GM23248 (cell line): Measurements from ENCODE around the gene DOCK3. TPM values are rescaled to one million over a fixed set of nuclear protein-coding genes. Genes with fewer than 3 reads are reported as not detected.

Experiments
- DNase-seq: peaks from one replicate; pipeline ENCODE4 v3.0.0-alpha.2; 2015
- H2AFZ ChIP-seq: fragments of 200-600 bp; sonication (generic); 2 replicates; pipeline ENCODE4 v1.6.1; 2016; ENCODE audit warnings: antibody characterized with exemption
- H3F3A ChIP-seq: fragments of 200-600 bp; sonication (generic); 2 replicates; pipeline ENCODE4 v1.6.1; 2016; ENCODE audit warnings: mild to moderate bottlenecking, antibody characterized with exemption, mixed run types; ENCODE audit not compliant: insufficient read depth
- H3K27ac ChIP-seq: fragments of 200-600 bp; sonication (generic); 2 replicates; pipeline ENCODE4 v1.5.1; 2016; ENCODE audit warnings: mild to moderate bottlenecking
- H3K27me3 ChIP-seq: fragments of 200-600 bp; sonication (generic); replicated peaks from 2 replicates; pipeline ENCODE4 v1.6.1; 2016; ENCODE audit warnings: mild to moderate bottlenecking; ENCODE audit not compliant: insufficient read depth
- H3K36me3 ChIP-seq: fragments of 200-600 bp; sonication (generic); 2 replicates; pipeline ENCODE4 v1.6.1; 2016; ENCODE audit warnings: low read depth, mild to moderate bottlenecking
- H3K4me1 ChIP-seq: fragments of 200-600 bp; sonication (generic); 2 replicates; pipeline ENCODE4 v1.6.1; 2016; ENCODE audit warnings: mild to moderate bottlenecking; ENCODE audit not compliant: insufficient read depth
- H3K4me2 ChIP-seq: fragments of 200-600 bp; sonication (generic); one replicate; pipeline ENCODE4 v1.6.1; 2016; ENCODE audit warnings: mild to moderate bottlenecking; ENCODE audit not compliant: unreplicated experiment
- H3K4me3 ChIP-seq: fragments of 200-600 bp; sonication (generic); 2 replicates; pipeline ENCODE4 v1.5.1; 2016; ENCODE audit warnings: mild to moderate bottlenecking
- H3K79me2 ChIP-seq: fragments of 200-600 bp; sonication (generic); 2 replicates; pipeline ENCODE4 v1.6.1; 2016; ENCODE audit warnings: mild to moderate bottlenecking; ENCODE audit not compliant: insufficient read depth
- H3K9ac ChIP-seq: fragments of 200-600 bp; sonication (generic); 2 replicates; pipeline ENCODE4 v1.6.1; 2016; ENCODE audit warnings: mild to moderate bottlenecking
- H3K9me2 ChIP-seq: fragments of 200-600 bp; sonication (generic); 2 replicates; pipeline ENCODE4 v1.6.1; 2016; ENCODE audit warnings: mixed run types, mild to moderate bottlenecking, moderate library complexity; ENCODE audit not compliant: insufficient read depth
- H3K9me3 ChIP-seq: fragments of 200-600 bp; sonication (generic); one replicate; pipeline ENCODE4 v1.6.1; 2017; ENCODE audit warnings: low read depth
- H4K20me1 ChIP-seq: fragments of 200-600 bp; sonication (generic); 2 replicates; pipeline ENCODE4 v1.6.0; 2016; ENCODE audit not compliant: insufficient read depth
- EZH2 ChIP-seq: fragments of 200-600 bp; sonication (generic); IDR thresholded peaks from 2 replicates; pipeline ENCODE4 v1.6.1; 2018; ENCODE audit warnings: antibody characterized with exemption, mild to moderate bottlenecking; ENCODE audit not compliant: insufficient read depth, poor library complexity, severe bottlenecking
- EZH2phosphoT487 ChIP-seq: fragments of 200-600 bp; sonication (generic); IDR thresholded peaks from 2 replicates; pipeline ENCODE4 v1.6.1; 2018; ENCODE audit warnings: antibody characterized with exemption, moderate library complexity, mild to moderate bottlenecking, low read depth; ENCODE audit not compliant: insufficient read depth
- WGBS, 2 experiments: methylation state at CpG; one replicate each; pipeline ENCODE4 v1.1.6; 2015 to 2017; ENCODE audit warnings: low lambda C conversion rate in 2 of 2, low coverage in 1 of 2; ENCODE audit errors: missing lambda C conversion rate in 2 of 2; 5-methylcytosine and 5-hydroxymethylcytosine counted together
- in situ Hi-C: fragments of 300-500 bp; cut with MboI; formaldehyde crosslinking; loops from 2 replicates; pipeline ENCODE4 v1.15.0; 2020
- polyA plus RNA-seq: library from polyadenylated mRNA; unstranded; fragments of >200 nt; fragmentation: Nextera tagmentation; extraction: Ambion mirVana; gene quantifications from 2 replicates; pipeline ENCODE4 v1.2.1, GENCODE V29; 2016
- total RNA-seq: library from RNA; depleted of rRNA; stranded (reverse); fragments of >200 nt; shearing (Covaris generic); gene quantifications from 2 replicates; pipeline ENCODE4 v1.2.3, GENCODE V29; 2014

Gene DOCK3
- total and polyA plus RNA-seq, 2 experiments from 2014 or later = 0.23 to 0.43 TPM

GRCh38 chr3:51311055-51311454 is 636.3 kb downstream of the DOCK3 start:
- no peaks in the 10 kb centered on the region for H3K27me3 ChIP-seq
- no peaks in the 10 kb centered on the region for H4K20me1 ChIP-seq
- no peaks in the 10 kb centered on the region for H3K36me3 ChIP-seq
- H3K4me2 ChIP-seq = no peak overlapping the region
- no peaks in the 10 kb centered on the region for H3K9me3 ChIP-seq
- H3K79me2 ChIP-seq = no peaks in the 10 kb centered on the region
- no peak overlapping the region for H3K27ac ChIP-seq
- DNase-seq = peak; percentile 56
- H3K9me2 ChIP-seq = no peaks in the 10 kb centered on the region
- in situ Hi-C loops = no loop called here
- TF ChIP-seq EZH2phosphoT487 = no peak
- TF ChIP-seq EZH2 = no peak
- no peaks in the 10 kb centered on the region for H3F3A ChIP-seq
- WGBS, 2 experiments = 4 to 6% methylated on average over 1 of the region's 1 CpG
- H2AFZ ChIP-seq = no peak overlapping the region
- H3K4me1 ChIP-seq = no peaks in the 10 kb centered on the region
- no peak overlapping the region for H3K9ac ChIP-seq
- H3K4me3 ChIP-seq = no peak overlapping the region

GRCh38 chr3:51328206-51328605 is 653.5 kb downstream of the DOCK3 start:
- Histone ChIP-seq H2AFZ (no peak overlapping the region), H4K20me1 (no peaks in the 10 kb centered on the region), H3F3A (no peaks in the 10 kb centered on the region), H3K9ac (no peak overlapping the region), H3K4me1 (no peaks in the 10 kb centered on the region), H3K79me2 (no peaks in the 10 kb centered on the region), H3K27ac (no peak overlapping the region), H3K9me2 (no peaks in the 10 kb centered on the region), H3K9me3 (no peaks in the 10 kb centered on the region), H3K36me3 (no peaks in the 10 kb centered on the region), H3K27me3 (no peaks in the 10 kb centered on the region), H3K4me3 (no peak overlapping the region), H3K4me2 (no peak overlapping the region)
- TF ChIP-seq EZH2 (no peak), EZH2phosphoT487 (no peak)
- in situ Hi-C loops = no loop called here
- DNase-seq = no peak
- WGBS, 2 experiments = 51 to 53% methylated on average over 2 of the region's 2 CpGs

GRCh38 chr3:51330046-51330445 is 655.3 kb downstream of the DOCK3 start:
- Histone ChIP-seq H3K9me2 (no peaks in the 10 kb centered on the region), H3K4me1 (no peaks in the 10 kb centered on the region), H3K79me2 (no peaks in the 10 kb centered on the region), H3K9ac (no peak overlapping the region), H3K4me2 (no peak overlapping the region), H3F3A (no peaks in the 10 kb centered on the region), H3K27ac (no peak overlapping the region), H3K4me3 (no peak overlapping the region), H3K9me3 (no peaks in the 10 kb centered on the region), H2AFZ (no peak overlapping the region), H3K36me3 (no peaks in the 10 kb centered on the region), H3K27me3 (no peaks in the 10 kb centered on the region), H4K20me1 (no peaks in the 10 kb centered on the region)
- no peak for DNase-seq
- no peak for TF ChIP-seq EZH2phosphoT487
- no peak for TF ChIP-seq EZH2
- in situ Hi-C loops = no loop called here
- 41 to 45% methylated on average over 2 of the region's 2 CpGs for WGBS, 2 experiments

- no peak overlapping the region for H2AFZ ChIP-seq
These were observed 657.4 kb downstream of the DOCK3 start for GRCh38 chr3:51332156-51332555.

GRCh38 chr3:51333021-51333420 is 658.3 kb downstream of the DOCK3 start:
- Histone ChIP-seq H3K4me3 (no peak overlapping the region), H2AFZ (no peak overlapping the region), H3K4me1 (no peaks in the 10 kb centered on the region), H3K79me2 (no peaks in the 10 kb centered on the region), H4K20me1 (no peaks in the 10 kb centered on the region), H3K9ac (no peak overlapping the region), H3K27me3 (no peaks in the 10 kb centered on the region), H3K9me3 (no peaks in the 10 kb centered on the region), H3F3A (no peaks in the 10 kb centered on the region), H3K36me3 (no peaks in the 10 kb centered on the region), H3K27ac (no peak overlapping the region), H3K9me2 (no peaks in the 10 kb centered on the region), H3K4me2 (no peak overlapping the region)
- no peak for DNase-seq
- 87 to 90% methylated on average over 6 of the region's 6 CpGs for WGBS, 2 experiments
- in situ Hi-C loops = no loop called here
- TF ChIP-seq EZH2 (no peak), EZH2phosphoT487 (no peak)

More at GRCh38 chr3:51332156-51332555, 657.4 kb downstream of the DOCK3 start:
- no peaks in the 10 kb centered on the region for H3F3A ChIP-seq
- no peak overlapping the region for H3K9ac ChIP-seq
- no peaks in the 10 kb centered on the region for H4K20me1 ChIP-seq
- no peak for TF ChIP-seq EZH2phosphoT487
- TF ChIP-seq EZH2 = no peak
- no peaks in the 10 kb centered on the region for H3K27me3 ChIP-seq
- no peak overlapping the region for H3K4me2 ChIP-seq
- no peaks in the 10 kb centered on the region for H3K36me3 ChIP-seq
- no peak overlapping the region for H3K27ac ChIP-seq
- no peaks in the 10 kb centered on the region for H3K79me2 ChIP-seq
- 73 to 87% methylated on average over 1 of the region's 1 CpG for WGBS, 2 experiments
- H3K9me2 ChIP-seq = no peaks in the 10 kb centered on the region
- no peak for DNase-seq
- H3K4me3 ChIP-seq = no peak overlapping the region
- no peaks in the 10 kb centered on the region for H3K4me1 ChIP-seq
- H3K9me3 ChIP-seq = no peaks in the 10 kb centered on the region
- in situ Hi-C loops = no loop called here
